GM21390 (cell line): ENCODE data around the gene CD207.
"Not testable (repeated sequence)": the region's sequence is repeated elsewhere in the genome, so short reads cannot be mapped to it uniquely, and the experiment has no call there.

ENCODE experiments used
- ATAC-seq: cut with Tn5 transposase; IDR thresholded peaks from one replicate; pipeline ENCODE4 v1.9.1; 2021; ENCODE audit not compliant: unreplicated experiment

CD207 gene

DNA sequence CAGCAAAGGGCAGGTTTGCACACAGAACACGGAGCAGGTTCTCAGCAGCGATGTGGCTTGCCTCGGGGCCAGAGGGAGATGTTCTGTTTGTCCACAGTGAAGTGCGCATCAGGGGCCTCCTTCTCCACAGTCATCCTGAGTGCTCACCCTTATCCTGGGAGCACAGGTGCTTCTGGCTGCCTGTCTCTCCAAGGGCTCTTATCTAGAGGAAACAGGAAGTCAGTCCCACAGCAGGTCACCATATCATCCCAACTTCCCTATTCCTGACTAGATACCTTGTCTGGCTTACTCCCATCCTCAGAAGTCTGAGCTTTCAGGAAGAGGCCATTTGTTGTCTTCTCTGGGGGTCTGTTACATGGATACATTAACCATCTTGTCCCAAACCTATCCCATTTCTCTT lies at the start of gene CD207:
Gene CD207, minus strand, starts transcription at position 174 of the 400 bp plus-strand sequence. Its CDS starts 40 bp downstream, at position 134.
- ATAC-seq = no peak

DNA sequence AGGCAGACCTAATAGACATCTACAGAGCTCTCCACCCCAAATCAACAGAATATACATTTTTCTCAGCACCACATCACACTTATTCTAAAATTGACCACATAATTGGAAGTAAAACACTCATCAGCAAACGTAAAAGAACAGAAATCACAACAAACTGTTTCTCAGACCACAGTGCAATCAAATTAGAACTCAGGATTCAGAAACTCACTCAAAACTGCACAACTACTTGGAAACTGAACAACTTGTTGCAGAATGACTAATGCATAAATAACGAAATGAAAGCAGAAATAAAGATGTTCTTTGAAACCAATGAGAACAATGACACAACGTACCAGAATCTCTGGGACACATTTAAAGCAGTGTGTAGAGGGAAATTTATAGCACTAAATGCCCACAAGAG lies 42.9 kb upstream of the CD207 start:
- not testable (repeated sequence) for ATAC-seq

DNA sequence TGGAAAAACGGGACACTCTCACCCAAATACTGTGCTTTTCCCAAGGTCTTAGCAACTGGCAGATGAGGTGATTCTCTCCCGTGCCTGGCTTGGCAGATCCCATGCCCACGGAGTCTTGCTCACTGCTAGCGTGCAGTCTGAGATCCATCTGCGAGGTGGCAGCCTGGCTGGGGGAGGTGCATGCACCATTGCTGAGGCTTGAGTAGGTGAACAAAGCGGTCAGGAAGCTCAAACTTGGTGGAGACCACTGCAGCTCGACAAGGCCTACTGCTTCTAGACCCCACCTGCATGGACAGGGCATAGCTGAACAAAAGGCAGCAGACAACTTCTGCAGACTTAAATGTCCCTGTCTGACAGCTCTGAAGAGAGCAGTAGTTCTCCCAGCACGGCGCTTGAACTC lies 40.5 kb upstream of the CD207 start:
- not testable (repeated sequence) for ATAC-seq

DNA sequence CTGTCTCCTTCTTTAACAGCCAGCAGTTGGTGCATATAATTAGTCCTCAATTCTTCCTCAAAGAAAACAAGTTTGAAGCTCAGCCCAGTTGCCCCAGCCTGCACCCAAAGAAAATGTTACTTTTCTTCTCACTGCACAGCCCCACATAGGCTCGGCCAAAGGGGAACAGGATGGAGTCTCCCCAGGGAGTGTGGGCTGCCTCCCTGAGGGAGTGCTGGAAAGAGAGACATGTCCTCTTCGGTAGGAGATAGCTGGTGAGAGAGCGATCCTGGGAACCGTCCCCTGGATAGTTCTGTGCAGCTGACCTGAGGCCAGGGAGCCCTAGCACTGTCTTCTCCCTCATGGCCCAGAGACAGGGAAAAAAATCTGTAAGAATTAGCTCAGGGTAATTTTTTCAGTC lies 37.9 kb upstream of the CD207 start:
- ATAC-seq = no peak

DNA sequence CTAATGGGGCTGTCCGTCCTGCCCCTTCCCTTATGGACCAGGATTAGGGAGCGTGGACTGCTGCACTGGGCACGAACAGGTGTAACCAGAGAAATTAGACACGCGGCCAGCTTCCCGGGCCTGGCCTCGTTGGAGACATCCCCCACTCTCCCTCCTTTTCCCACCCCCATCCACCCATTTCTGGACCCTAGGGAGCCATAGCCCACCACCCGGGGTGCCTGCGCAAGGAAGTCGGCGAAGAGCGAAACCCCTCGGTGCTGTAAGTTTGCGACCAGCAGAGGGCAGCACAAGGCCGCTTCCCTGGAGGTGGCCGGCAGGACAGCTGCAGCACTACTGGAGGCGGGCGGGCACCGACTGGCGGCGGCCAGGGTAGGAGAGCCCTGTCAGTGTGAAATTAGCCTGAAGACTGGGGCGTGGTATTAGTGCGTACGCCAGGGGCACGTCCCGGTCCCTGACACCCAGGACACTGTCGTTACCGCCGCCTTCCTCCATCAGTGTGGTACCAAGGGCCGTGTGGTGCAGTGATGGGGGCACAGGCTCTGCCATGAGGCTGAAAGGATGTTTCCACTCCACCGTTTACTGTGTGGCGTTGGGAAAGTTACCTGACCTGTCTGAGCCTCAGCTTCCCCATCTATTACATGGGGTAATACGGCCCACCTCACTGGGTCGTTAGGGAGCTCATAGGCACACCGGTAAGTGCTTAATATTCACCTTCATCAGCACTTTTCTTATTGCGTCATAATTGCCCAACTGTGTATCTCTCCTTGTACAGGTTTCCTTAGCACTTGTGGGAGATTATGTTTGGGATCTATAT lies 36.0 kb upstream of the CD207 start:
- ATAC-seq = peak; percentile 81

DNA sequence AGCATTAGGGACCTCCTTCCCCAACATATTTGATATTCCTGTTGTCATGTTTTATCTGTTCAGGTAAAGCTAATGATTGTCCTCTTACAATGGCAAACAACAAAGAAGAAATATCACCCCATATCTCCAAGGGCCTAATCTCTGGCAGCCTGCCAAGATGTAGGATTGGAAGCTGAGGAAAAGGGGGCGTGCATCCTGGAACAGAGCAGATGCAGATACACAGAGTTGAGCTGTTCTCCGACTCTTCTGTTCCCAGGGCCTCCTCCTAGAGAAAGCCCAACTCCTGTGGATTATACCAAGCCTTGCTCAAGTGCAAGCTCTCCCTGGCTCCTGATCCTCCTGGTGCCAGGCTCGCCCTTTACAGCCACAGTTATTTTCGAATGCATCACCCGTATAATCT lies 35.2 kb upstream of the CD207 start:
- no peak for ATAC-seq

DNA sequence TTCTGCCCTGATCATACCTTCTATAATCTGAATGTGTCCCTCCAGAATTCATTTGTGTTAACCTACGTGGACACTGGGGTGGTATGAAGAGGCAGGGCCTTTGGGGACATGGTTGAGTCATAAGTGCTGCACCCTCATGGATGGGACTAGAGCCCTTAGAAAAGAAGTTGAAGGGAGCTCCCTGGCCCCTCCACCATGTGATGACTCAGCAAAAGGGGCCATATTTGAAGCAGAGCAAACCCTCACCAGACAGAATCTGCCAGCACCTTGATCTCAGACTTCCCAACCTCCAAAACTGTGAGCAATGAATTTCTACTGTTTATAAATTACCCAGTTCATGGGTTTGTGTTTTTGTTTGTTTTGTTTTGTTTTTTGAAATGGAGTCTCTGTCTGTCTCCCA lies 33.4 kb upstream of the CD207 start:
- ATAC-seq = no peak

DNA sequence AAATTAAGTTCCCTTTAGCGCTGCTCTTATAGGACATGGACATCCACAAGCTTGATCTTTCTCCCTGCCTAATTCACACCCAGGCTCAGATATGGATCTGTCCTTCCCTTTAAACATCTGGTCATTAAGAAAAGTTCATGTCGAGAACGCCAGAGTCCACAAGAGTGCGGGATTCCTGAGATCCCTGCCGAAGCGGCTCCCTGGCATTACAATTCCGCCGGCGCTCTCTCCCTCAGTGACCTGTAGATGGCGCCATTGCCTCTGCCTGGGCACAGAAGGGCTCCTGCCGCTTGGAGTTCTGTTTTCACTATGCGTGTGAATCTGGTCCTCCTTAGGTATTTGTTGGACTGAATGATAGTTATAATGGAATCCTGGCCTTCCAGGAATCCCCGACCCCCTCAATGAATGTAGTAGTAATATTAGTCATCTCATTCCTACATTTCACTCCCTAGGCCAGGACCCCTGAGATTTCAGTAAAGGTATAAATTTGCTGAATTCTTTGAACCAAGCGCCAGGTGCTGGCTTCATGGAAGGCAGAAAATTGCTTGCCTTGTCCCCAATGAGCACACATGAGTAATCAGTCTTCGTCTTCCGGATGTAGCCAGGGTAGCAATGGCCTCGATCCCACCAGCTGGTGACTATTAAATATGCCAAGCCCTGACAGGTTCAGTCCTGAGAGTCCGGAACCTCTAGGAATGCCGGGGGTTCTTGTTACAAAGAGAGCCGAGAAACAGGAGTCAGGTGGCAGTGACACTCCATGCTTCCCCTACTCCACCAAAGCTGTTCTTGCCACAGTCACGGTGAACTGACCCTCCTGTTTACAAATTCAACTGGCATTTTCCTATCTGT lies 26.4 kb upstream of the CD207 start:
- no peak for ATAC-seq

DNA sequence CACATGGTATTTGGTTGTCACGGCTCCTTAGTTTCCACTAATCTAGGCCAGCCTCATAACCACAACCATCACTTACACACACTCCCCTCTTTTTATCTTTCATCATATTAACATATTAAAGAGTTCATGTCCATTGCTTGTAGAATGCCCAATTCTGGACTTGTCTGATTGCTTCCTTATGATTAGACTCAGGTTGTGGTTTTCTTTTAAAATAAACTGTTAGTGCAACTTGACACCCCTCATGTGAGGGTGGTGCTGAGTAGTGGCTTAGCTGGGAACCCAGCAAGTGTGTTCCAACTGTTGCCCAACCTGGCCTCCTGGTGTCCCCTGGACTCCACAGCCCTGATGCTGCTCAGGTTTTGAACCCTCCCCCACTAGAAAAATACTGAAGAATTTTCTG lies 20.1 kb upstream of the CD207 start:
- no peak for ATAC-seq

DNA sequence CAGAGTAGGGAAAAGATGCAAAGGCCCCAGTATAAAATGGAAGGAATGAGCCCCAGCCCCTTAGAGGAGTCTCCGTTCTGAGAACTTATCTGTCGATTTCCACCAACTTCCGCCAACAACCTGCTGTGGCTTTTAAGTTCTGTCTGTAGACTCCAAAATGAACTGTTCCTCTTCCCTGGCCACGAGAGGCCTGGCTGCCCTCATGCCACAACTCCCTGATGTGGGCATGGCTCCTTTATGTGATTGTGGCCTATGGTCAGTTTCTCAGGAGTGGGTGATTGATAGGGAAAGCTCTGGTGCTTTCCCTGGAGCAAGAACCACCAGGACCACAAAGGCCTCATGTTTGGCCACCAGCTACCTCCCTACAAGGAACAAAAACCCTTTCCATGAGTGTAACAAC lies 18.8 kb upstream of the CD207 start:
- no peak for ATAC-seq

DNA sequence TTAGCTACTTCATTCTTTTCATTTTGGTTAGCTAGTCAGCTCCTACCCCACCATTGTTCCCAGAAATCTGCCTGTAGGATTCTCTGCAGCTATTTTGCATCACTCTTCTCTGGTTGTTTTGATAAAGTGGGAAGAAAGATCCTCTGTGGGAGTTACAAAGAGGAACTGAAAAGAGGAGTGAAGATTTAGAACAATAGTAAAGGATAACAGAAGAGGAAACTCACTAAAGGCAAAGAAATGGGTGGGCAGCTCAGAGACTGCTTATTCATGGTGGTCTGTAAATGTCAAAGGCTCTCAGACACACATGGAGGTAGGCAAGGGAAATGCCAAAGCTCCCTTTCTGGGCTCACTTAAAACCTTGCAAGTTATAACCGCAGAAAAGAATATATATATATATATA lies 17.2 kb upstream of the CD207 start:
- no peak for ATAC-seq

DNA sequence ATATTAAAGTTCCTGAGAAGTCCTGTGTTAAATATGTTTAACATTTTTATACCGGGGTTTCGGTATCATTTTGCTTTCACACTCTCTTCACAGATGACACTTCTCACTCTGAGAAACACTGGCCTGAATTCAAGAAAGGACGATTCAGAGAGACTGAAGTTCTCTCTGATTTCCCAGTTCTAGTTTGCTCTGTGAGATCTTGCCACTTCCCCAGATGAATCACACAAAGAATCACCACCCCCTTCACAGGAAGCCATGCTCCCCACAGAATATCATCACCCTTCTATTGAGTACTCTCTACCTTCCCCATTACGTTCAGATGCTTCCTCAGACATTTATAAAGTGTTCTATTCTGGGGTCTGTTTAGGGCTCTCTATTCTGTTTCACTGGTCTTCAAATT lies 16.1 kb upstream of the CD207 start:
- ATAC-seq = peak; percentile 97

DNA sequence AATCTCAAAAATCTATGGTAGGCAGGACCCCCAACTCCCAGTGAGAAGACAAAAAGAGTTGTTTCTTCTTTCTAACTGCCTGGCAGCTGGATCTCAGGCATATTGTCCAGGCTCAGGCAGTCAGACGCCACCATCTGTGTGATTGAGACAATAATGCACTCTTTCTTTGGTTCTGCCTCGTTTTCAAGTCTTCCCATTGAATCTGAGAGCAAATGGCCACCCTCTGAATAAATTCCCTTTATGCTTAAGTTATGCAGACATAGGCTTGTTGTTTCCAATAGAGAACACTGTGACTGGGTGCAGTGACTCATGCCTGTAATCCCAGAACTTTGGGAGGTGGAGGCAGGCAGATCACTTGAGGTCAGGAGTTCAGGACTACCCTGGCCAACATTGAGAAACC lies 15.3 kb upstream of the CD207 start:
- ATAC-seq = no peak

DNA sequence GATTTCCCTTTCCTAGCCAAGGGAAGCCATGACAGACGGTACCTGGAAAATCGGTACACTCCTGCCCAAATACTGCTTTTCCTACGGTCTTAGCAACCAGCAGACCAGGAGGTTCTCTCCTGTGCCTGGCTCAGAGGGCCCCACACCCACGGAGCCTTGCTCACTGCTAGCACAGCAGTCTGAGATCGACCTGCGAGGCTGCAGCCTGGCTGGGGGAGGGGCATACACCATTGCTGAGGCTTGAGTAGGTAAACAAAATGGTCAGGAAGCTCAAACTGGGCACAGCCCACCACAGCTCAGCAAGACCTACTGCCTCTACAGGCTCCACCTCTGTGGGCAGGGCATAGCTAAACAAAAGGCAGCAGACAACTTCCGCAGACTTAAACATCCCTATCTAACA lies 6.8 kb upstream of the CD207 start:
- ATAC-seq = no peak

DNA sequence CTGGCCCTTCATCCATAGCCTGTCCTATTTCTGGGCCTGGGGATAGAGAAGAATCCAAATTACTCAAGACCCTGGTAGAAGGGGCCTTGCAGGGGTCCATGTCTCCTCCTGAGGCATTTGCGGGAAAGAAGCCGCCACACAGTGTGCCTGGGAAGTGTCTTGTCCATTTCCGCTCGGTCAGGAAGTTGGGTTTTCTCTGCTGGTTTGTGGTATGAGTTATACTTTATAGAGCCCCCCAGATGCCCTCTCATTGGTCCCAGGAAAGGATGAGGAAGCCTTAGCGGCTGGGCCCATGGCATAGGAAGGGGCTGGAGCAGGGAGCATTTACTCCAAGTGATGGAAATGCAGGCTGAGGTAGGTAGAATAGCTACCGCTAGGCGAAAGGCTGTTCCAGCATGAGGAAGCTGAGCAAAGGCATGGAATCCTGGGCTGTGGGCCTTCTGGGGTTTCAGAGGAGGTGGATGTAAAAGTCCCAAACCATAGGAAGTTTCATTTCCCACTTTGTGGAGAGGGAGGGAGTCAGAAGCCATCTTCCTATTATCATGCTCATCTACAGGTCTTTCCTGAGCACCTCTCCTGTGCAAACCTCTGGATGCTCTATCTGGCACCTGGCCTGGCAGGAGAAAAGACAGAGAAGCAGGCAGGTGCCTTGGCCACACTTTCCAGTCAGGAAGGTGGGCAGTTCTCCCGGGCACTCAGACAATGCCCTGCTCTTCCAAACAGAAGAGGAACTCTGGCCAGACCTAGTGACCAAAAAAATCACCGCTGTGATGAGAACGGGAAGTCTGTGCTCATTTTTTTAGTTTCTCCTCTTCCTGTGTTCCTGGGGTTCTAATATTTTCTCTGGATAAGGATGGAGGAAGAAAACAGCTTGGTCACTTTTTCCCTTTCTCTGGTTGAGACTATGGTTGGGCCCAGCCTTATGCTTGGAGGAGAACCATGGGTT lies 2.6 kb upstream of the CD207 start:
- ATAC-seq = no peak

DNA sequence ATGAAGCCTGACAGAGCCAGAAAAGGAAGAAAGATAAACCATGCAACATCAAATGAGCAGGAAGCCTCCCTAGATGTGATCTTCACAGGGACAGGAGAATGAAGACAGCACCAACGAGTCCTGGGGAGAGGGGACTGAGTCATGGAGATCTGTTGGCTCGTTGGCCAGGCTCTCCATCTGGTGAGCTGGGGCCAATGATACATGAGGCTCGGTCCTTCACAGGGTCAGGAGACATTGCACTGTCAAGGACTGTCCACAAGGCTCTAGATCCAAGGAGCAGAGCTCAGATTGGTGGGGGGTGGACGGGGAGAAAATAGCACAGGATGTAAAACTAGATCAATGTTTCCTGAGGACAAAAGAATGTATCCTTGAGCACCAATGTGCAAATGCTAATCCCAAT lies 735 bp downstream of the CD207 start:
- no peak for ATAC-seq

DNA sequence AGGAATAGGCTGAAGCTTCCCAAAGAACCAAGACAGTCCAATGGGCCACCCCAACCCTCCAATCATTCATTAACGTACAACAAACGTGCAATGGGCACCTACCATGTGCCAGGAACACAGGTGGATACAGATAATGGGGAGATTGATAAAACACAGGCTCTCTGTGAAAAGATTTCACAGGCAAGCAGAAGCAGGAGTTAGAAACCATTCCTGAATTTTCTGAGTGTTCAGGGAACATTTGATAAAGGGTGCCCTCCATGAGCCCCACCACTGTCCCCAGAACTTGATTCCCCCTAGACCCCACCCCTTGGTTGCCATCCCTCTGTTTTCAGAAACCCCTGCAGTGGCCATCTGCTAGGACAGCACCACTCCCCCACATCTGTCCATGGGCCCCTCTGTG lies 1.5 kb downstream of the CD207 start:
- no peak for ATAC-seq

DNA sequence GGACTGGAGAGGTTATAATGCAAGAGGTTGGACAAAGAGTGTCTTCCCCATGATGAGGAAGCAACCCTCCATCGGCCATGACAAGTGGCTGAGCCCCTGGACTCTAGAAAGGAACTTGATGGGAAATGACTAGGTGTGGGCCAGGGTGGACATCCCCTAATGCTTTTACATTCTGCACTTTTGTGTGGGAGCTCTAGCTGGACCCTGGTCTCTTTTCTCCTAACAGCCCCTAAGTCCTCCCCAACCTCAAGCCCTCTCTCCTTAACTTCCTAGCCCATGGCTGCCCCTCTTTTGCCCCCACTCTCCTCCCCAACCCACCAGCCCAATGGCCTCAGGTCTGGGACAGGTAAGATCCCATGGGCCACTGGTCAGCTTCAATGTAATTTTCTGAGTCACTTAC lies 2.4 kb downstream of the CD207 start:
- ATAC-seq = no peak

DNA sequence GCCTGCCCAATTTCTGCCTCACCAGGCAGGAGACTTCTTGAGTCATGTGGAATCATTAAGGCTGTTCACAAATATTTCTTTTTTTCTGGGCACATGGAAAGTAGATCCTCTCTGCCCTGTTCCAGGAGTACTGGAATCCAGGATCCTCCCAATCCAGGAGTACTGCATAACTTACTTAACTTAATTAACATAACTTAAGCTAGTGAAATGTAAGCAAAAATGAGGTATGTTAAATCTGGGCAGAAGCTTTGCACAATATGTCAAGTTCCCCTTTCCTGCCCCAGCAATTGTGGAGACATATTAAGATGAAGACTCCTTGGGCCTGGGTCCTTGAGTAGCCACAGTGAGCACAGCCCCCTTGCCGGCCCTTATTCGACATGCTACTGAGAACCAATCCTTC lies 3.2 kb downstream of the CD207 start:
- no peak for ATAC-seq

DNA sequence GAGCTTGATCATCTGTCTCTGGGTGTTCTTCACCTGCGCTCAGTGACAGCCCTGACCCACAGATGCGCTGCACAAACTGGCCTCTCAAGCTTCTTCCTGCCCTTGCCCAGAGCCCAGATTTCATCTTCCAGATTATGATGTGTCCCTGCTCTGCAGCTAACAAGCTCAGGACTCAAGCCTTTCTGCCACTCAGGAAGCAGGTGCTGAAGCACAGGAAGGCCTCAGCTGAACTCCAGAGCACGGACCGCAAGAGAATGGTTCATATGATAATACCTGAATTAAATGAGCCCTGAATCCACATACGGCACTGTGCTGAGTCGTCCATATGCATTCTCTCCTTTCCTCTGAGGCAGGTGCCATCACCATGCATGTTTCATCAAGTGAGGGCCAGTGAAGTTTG lies 3.8 kb downstream of the CD207 start:
- no peak for ATAC-seq

DNA sequence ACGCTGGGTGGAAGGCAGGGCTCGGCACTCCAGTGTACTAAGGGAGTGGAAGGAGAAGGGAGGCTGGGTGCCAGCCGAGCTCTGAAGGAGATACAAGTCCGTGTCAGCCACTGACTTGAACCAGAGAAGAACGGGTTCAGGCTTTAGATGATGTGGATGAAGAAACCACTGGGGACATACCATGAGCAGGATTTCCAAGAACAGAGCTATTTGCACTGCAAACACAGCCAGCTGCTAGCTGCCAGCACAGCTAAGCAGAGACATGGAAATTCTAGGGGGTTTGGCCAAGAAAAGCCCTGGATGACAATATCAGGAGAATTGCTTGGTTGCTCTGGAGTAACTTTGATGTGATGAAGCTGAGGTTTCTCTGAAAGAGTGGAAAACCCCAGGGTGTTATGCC lies 5.2 kb downstream of the CD207 start:
- ATAC-seq = no peak
